Activated CD8-positive, alpha-beta memory T cell treated with anti-CD3 and anti-CD28 coated beads for 36 hours (primary cell): Measurements from ENCODE around the gene SHKBP1. TPM values are rescaled to one million over a fixed set of nuclear protein-coding genes. Genes with fewer than 3 reads are reported as not detected.
"Not testable (repeated sequence)": the region's sequence is repeated elsewhere in the genome, so short reads cannot be mapped to it uniquely, and the experiment has no call there.

ENCODE experiments used
- CTCF ChIA-PET: fragments of 350-600 bp; sonication (Branson Sonifier 250); formaldehyde crosslinking; loops from one replicate; lab custom pipeline; 2021; ENCODE audit warnings: antibody characterized with exemption; lab: Charles Lee
- POLR2A ChIA-PET: fragments of 350-600 bp; sonication (Branson Sonifier 250); formaldehyde crosslinking; loops from one replicate; lab custom pipeline; 2021; ENCODE audit warnings: antibody characterized with exemption; lab: Charles Lee
- total RNA-seq, 2 experiments: library from RNA; stranded (reverse); gene quantifications; one replicate each; pipeline ENCODE4 v1.2.3, GENCODE V29; 2021

The SHKBP1 gene
- total RNA-seq, 2 experiments from 2014 or later, result 86.7 to 93.5 TPM

DNA sequence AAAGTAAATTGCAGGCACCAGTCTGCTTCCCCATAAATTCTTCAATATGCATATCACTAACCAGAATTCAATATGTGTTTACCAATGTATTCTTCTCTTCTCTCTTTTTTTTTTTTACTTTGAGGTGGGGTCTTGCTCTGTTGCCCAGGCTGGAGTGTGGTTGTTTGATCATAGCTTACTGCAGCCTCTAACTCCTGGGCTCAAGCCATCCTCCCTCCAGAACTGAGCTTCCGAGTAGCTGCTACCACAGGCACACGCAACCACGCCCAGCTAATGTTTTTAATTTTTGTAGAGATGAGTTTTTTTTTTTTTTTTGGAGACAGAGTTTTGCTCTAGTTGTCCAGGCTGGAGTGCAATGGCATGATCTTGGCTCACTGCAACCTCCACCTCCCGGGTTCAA lies 41.3 kb downstream of the SHKBP1 start:
- ChIA-PET POLR2A (no interaction called here), CTCF (interaction anchor here (0.6 kb wide), 1 partner anchor 249 kb away, joined by 3 read pairs; no protein-coding TSS in a partner anchor)

DNA sequence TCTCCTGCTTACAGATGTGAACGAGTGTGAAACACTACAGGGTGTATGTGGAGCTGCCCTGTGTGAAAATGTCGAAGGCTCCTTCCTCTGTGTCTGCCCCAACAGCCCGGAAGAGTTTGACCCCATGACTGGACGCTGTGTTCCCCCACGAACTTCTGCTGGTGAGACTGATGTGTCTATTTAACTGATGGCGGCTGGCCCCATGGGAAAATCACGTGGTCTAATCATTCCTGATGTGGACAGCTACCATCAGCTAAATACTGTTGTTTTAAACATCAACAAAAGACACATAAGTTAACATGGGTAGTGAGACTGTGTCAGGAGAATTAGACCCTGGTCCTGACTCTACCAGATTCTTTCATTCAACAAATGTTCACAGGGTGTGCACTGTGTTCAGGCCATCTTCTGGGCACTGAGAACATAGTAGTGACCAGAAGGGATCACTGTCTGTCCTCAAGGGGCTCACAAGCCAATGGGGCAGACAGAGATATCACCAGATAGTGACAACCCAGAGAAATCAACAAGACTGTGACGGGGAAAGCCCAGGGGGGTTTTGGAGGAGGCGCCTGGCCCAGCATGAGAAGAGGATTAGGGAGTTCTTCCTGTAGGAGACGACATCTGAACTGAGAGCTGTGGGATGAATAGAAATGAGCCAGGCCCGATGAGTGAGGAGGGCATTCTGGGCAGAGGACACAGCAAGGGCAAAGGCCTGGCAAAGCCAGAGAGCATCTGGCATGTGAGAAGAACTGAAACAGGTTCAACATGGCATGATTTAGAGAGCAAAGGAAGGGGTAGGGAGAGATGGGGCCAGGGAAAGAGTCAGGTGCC lies 42.9 kb downstream of the SHKBP1 start:
- ChIA-PET CTCF (interaction anchor here (1.3 to 7.4 kb wide), 2 partner anchors 15 kb away, joined by 4 to 57 read pairs; no protein-coding TSS in a partner anchor), POLR2A (interaction anchor here (0.7 kb wide), 1 partner anchor 930 kb away, joined by 5 read pairs; no protein-coding TSS in a partner anchor)

DNA sequence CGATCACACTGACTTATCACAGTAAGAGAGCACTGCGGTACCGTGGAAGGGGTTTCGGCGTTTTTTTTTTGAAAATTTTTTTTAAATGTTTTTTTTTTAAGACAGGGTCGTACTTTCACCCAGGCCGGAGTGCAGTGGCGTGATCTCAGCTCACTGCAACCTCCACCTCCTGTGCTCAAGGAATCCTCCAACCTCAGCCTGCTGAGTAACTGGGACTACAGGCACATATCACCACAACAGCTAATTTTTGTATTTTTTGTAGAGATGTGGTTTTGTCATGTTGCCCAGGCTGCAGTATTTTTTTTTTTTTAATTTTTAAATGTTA lies 43.5 kb downstream of the SHKBP1 start:
- CTCF ChIA-PET, result interaction anchor here (7.4 kb wide), 1 partner anchor 14 kb away, joined by 57 read pairs; no protein-coding TSS in a partner anchor

GRCh38 chr19:40621283-40621682 lies 44.6 kb downstream of the SHKBP1 start:
- ChIA-PET POLR2A (interaction anchor here (0.6 to 0.7 kb wide), 2 partner anchors 51 to 213 kb away, joined by 3 to 5 read pairs; no protein-coding TSS in a partner anchor), CTCF (interaction anchor here (1.3 to 7.4 kb wide), 2 partner anchors 13 to 16 kb away, joined by 3 to 57 read pairs; no protein-coding TSS in a partner anchor)

More for the DNA sequence above, 43.5 kb downstream of the SHKBP1 start:
- POLR2A ChIA-PET, result interaction anchor here (0.7 kb wide), 2 partner anchors 204 to 929 kb away, joined by 3 to 5 read pairs; no protein-coding TSS in a partner anchor

DNA sequence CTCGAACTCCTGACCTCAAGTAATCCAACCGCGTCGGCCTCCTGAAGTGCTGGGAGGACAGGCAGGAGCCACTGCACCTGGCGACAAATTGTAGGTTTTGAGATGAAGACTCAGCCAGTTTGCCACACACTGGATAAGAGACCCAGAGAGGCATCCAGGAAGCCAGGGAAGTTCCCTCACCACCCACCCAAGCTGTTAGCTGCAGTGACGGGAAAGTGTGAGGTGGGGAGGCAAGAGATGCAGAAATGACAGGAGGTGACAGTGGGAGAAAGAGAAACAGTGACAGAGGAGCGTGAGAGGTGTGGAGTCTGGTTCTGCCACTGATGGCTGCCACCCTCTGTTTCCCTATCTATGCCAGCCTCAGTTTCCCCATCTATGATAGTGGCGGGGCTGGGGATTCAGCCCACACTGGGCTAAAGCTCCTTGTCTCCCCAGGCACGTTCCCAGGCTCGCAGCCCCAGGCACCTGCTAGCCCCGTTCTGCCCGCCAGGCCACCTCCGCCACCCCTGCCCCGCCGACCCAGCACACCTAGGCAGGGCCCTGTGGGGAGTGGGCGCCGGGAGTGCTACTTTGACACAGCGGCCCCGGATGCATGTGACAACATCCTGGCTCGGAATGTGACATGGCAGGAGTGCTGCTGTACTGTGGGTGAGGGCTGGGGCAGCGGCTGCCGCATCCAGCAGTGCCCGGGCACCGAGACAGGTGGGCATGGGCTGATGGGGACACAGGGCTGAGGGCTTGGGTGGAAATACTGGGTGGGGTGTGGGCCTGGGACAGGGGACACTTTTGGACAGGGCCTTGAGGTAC lies 45.5 kb downstream of the SHKBP1 start:
- CTCF ChIA-PET, result interaction anchor here (1.3 to 7.4 kb wide), 2 partner anchors 12 to 17 kb away, joined by 3 to 57 read pairs; no protein-coding TSS in a partner anchor
- POLR2A ChIA-PET, result no interaction called here

DNA sequence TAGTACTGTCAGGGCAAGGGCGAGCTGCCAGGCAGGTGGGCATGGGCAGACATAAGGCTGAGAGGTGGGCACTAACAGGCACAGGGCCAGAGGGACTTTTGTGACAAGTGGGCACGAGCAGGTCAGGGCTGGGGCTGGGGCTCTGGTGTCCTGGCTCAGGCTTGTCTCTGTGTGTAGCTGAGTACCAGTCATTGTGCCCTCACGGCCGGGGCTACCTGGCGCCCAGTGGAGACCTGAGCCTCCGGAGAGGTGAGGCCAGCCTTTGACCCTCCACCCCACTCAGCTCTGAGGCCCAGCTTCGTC lies 46.1 kb downstream of the SHKBP1 start:
- ChIA-PET CTCF (interaction anchor here (7.4 kb wide), 1 partner anchor 12 kb away, joined by 57 read pairs; no protein-coding TSS in a partner anchor), POLR2A (no interaction called here)

GRCh38 chr19:40623403-40624251 lies 47.0 kb downstream of the SHKBP1 start:
- ChIA-PET CTCF (interaction anchor here (7.4 kb wide), 1 partner anchor 11 kb away, joined by 57 read pairs; no protein-coding TSS in a partner anchor), POLR2A (no interaction called here)

- CTCF ChIA-PET, result interaction anchor here (7.4 kb wide), 1 partner anchor 10 kb away, joined by 57 read pairs; no protein-coding TSS in a partner anchor
- POLR2A ChIA-PET, result not testable (repeated sequence)
These were observed 47.9 kb downstream of the SHKBP1 start for GRCh38 chr19:40624369-40625153.

DNA sequence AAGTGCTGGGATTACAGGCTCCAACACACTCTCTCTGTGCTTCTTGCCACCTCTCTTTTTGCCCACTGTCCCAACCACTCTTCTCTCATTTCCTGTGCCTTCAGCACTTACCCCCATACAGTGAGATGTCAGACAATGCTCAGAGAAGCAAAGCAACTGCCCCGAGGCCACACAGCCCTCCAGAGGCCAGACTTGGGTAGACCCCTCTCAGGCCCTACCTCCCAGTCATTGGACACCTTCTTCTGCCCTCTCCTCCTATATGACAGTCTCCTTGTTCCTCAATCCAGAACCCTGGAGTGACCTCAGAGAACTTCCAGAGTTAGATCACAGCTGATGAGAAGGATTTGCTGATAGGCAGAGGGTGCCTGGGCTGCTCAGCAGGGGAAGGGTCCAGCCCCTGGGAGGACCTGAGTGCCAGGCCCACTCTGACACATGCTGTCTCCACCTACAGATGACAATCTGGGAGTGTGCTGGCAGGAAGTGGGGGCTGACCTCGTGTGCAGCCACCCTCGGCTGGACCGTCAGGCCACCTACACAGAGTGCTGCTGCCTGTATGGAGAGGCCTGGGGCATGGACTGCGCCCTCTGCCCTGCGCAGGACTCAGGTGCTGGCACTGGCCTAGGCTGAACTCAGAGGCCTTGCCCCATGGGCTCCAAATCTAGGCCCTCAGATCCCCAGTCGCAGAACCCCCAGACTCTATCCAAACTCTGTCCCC lies 48.9 kb downstream of the SHKBP1 start:
- ChIA-PET POLR2A (no interaction called here), CTCF (interaction anchor here (7.4 kb wide), 1 partner anchor 9 kb away, joined by 57 read pairs; no protein-coding TSS in a partner anchor)

DNA sequence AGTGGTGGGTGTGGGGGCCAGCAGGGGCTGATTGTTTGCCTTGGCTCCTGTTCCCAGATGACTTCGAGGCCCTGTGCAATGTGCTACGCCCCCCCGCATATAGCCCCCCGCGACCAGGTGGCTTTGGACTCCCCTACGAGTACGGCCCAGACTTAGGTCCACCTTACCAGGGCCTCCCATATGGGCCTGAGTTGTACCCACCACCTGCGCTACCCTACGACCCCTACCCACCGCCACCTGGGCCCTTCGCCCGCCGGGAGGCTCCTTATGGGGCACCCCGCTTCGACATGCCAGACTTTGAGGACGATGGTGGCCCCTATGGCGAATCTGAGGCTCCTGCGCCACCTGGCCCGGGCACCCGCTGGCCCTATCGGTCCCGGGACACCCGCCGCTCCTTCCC lies 50.2 kb downstream of the SHKBP1 start:
- CTCF ChIA-PET, result interaction anchor here (0.7 kb wide), 1 partner anchor 209 kb away, joined by 3 read pairs; no protein-coding TSS in a partner anchor
- POLR2A ChIA-PET, result no interaction called here

DNA sequence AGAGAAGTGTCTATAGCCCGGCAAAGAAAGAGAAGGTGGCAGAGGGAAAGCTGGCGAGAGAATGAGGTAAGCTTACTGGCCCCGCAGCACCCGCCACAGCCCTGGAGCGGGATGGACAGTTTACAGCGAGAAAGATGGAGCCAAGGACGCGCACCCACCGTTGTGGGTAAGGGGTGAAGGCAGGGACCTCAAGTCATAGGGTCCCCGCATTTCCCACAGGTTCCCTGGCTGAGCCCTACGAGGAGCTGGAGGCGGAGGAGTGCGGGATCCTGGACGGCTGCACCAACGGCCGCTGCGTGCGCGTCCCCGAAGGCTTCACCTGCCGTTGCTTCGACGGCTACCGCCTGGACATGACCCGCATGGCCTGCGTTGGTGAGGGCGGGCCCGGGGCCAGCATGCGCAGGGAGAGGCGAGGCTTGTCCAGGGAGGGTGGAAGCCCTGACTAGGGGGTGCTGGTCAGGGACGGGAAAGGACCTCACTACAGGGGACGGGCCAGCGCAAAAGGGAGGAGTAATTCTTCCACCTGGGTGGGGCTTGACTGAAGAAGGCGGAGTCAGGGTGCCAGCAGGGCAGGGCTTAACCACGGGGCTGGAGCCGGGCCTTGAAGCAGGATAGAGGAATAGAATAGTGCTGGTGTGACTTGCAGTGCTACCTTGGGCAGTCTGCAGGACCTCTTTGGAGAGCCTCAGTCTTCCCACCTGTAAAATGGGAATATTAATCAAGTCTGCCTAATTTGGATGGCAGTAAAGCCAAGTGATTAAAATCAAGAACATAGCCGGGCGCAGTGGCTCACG lies 51.0 kb downstream of the SHKBP1 start:
- POLR2A ChIA-PET, result no interaction called here
- CTCF ChIA-PET, result no interaction called here

- ChIA-PET POLR2A (no interaction called here), CTCF (no interaction called here)
These were observed 52.7 kb downstream of the SHKBP1 start for GRCh38 chr19:40629346-40629745.

GRCh38 chr19:40630571-40631160 lies 54.0 kb downstream of the SHKBP1 start:
- POLR2A ChIA-PET, result interaction anchor here (1.1 kb wide), 1 partner anchor 21 kb away, joined by 3 read pairs; no protein-coding TSS in a partner anchor
- CTCF ChIA-PET, result interaction anchor here (0.5 to 1.0 kb wide), 3 partner anchors 27 to 954 kb away, joined by 3 to 4 read pairs (median 3); no protein-coding TSS in a partner anchor

DNA sequence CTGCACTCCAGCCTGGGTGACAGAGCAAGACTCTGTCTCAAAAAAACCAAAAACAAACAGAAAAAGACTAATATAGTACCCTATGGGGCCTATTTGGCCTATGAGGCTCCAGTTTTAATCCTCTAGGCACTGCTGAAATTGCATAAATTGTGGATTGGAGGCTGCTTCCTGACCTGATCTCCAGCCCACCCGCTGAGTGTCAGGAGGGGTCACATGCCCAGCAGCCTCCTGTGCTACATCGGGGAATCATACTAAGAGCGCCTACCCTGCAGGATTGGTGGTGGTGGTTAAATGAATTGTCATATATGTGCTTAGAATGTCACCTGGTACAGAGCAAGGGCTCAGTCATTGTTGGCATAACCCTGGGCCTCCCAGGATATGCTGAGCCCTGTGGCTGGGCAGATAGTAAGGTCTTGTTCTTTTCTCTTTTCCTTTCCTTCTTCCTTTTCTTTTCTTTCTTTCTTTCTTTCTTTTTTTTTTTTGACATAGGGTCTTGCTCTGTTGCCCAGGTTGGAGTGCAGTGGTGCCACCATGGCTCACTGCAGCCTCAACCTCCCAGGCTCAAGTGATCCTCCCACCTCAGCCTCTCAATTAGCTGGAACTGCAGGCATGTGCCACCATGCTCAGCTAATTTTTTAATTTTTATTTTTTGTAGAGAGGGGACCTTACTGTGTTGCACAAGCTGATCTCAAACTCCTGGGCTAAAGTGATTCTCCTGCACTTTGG lies 55.8 kb downstream of the SHKBP1 start:
- ChIA-PET POLR2A (no interaction called here), CTCF (interaction anchor here (1.7 to 4.1 kb wide), 2 partner anchors 10 to 91 kb away, joined by 5 to 57 read pairs; no protein-coding TSS in a partner anchor)

GRCh38 chr19:40633207-40633606 lies 56.5 kb downstream of the SHKBP1 start:
- POLR2A ChIA-PET, result no interaction called here
- CTCF ChIA-PET, result interaction anchor here (1.7 to 4.1 kb wide), 6 partner anchors 10 to 92 kb away, joined by 5 to 57 read pairs (median 12); no protein-coding TSS in a partner anchor
